Smooth muscle cell (in vitro differentiated cells): ENCODE results near the gene CDS1. TPM values are rescaled to one million over a fixed set of nuclear protein-coding genes. Genes with fewer than 3 reads are reported as not detected.
"Not testable (repeated sequence)": the region's sequence is repeated elsewhere in the genome, so short reads cannot be mapped to it uniquely, and the experiment has no call there.

ENCODE experiments used
- DNase-seq: peaks from one replicate; lab custom pipeline; 2025; ENCODE audit not compliant: unreplicated experiment; lab: John Stamatoyannopoulos, UW
- H2AFZ ChIP-seq: fragments of 200-600 bp; sonication (generic); 2 replicates; pipeline ENCODE4 v1.6.0; 2016; ENCODE audit warnings: antibody characterized with exemption, low read depth, mild to moderate bottlenecking
- H3F3A ChIP-seq: fragments of 200-600 bp; sonication (generic); 2 replicates; pipeline ENCODE4 v1.6.0; 2017; ENCODE audit warnings: antibody characterized with exemption, low read depth
- H3K27ac ChIP-seq: fragments of 200-600 bp; sonication (generic); 2 replicates; pipeline ENCODE4 v1.5.1; 2016; ENCODE audit warnings: low read depth, mild to moderate bottlenecking
- H3K27me3 ChIP-seq: fragments of 200-600 bp; sonication (generic); 2 replicates; pipeline ENCODE4 v1.6.1; 2016; ENCODE audit warnings: low read depth, mild to moderate bottlenecking
- H3K36me3 ChIP-seq: fragments of 200-600 bp; sonication (generic); 2 replicates; pipeline ENCODE4 v1.5.1; 2016; ENCODE audit warnings: low read depth
- H3K4me1 ChIP-seq: fragments of 200-600 bp; sonication (generic); 2 replicates; pipeline ENCODE4 v1.5.1; 2016; ENCODE audit warnings: low read depth
- H3K4me2 ChIP-seq: fragments of 200-600 bp; sonication (generic); 2 replicates; pipeline ENCODE4 v1.6.0; 2016; ENCODE audit warnings: mild to moderate bottlenecking
- H3K4me3 ChIP-seq: fragments of 200-600 bp; sonication (generic); 2 replicates; pipeline ENCODE4 v1.5.1; 2016; ENCODE audit warnings: mild to moderate bottlenecking
- H3K79me2 ChIP-seq: fragments of 200-600 bp; sonication (generic); 2 replicates; pipeline ENCODE4 v1.6.0; 2016; ENCODE audit warnings: low read depth, mild to moderate bottlenecking
- H3K9ac ChIP-seq: fragments of 200-600 bp; sonication (generic); 2 replicates; pipeline ENCODE4 v1.6.0; 2016; ENCODE audit warnings: low read depth
- H3K9me3 ChIP-seq: fragments of 200-600 bp; sonication (generic); replicated peaks from 2 replicates; pipeline ENCODE4 v1.5.1; 2016; ENCODE audit warnings: low read depth
- H4K20me1 ChIP-seq: fragments of 200-600 bp; sonication (generic); 2 replicates; pipeline ENCODE4 v1.6.0; 2016; ENCODE audit warnings: low read depth
- WGBS: methylation state at CpG from one replicate; pipeline ENCODE4 v1.1.7; 2016; ENCODE audit warnings: low lambda C conversion rate; 5-methylcytosine and 5-hydroxymethylcytosine counted together
- polyA plus RNA-seq: library from polyadenylated mRNA; unstranded; fragments of >200 nt; fragmentation: Nextera tagmentation; extraction: Ambion mirVana; gene quantifications from 2 replicates; pipeline ENCODE4 v1.2.1, GENCODE V29; 2016
- total RNA-seq: library from RNA; depleted of rRNA; stranded (reverse); fragments of >200 nt; gene quantifications from 2 replicates; pipeline ENCODE4 v1.2.3, GENCODE V29; 2014
- TF ChIP-seq, protein P1 (sequence below): fragments of 200-600 bp; sonication (generic); IDR thresholded peaks from 2 replicates; pipeline ENCODE4 v1.5.1; 2017; ENCODE audit warnings: borderline replicate concordance, mild to moderate bottlenecking, antibody characterized with exemption; ENCODE audit not compliant: insufficient read depth, poor library complexity, severe bottlenecking

Gene CDS1
- total and polyA plus RNA-seq, 2 experiments from 2014 or later: 2.1 to 15.2 TPM

DNA sequence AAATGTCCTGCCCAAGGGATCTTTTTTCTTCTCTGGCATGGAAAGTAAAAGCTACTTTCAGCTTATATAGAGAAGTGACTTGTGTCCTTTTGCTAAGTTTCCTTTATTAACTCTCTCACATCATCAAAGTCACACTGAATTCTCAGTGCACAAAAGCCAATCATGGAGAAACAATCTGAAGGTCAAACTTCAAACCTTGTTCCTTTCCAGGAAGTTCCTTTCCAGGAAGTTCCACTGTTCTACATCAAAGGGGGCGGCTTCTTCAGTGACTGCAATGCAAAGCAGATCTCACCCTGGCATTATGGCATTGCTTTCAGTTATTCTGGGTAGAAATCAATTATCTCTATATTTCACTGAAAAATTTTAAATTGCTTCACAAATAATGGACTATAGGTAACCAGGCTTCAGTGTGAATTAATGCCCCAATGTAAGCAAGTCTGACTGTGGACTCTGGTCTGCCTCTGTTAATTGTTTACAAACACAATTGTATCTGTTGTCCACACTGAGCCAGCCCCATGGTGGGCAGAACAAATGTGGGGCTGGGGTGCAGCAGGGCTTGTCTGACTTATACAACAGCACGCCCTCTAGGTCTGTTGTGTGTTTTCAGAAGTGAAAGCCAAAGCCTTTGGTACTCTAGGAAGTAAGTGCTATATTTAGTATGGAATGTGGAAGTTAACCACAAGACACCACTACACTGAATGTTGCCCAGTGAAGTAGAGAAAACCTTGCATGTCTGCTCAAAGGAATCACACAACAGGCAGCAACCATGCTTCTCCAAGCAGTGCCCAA is 98.8 kb downstream of the CDS1 start:
- H3K4me2 ChIP-seq: peak overlapping the region; percentile 45
- no peak for DNase-seq
- H3F3A ChIP-seq: peaks cover 9% of the 10 kb centered on the region
- no peaks in the 10 kb centered on the region for H3K79me2 ChIP-seq
- H3K4me3 ChIP-seq: no peak overlapping the region
- H3K9me3 ChIP-seq: no peaks in the 10 kb centered on the region
- no peak overlapping the region for H3K9ac ChIP-seq
- H3K27ac ChIP-seq: peak overlapping the region; percentile 31
- TF ChIP-seq, protein P1, sequence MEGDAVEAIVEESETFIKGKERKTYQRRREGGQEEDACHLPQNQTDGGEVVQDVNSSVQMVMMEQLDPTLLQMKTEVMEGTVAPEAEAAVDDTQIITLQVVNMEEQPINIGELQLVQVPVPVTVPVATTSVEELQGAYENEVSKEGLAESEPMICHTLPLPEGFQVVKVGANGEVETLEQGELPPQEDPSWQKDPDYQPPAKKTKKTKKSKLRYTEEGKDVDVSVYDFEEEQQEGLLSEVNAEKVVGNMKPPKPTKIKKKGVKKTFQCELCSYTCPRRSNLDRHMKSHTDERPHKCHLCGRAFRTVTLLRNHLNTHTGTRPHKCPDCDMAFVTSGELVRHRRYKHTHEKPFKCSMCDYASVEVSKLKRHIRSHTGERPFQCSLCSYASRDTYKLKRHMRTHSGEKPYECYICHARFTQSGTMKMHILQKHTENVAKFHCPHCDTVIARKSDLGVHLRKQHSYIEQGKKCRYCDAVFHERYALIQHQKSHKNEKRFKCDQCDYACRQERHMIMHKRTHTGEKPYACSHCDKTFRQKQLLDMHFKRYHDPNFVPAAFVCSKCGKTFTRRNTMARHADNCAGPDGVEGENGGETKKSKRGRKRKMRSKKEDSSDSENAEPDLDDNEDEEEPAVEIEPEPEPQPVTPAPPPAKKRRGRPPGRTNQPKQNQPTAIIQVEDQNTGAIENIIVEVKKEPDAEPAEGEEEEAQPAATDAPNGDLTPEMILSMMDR: no peak
- peaks cover 12% of the 10 kb centered on the region for H3K4me1 ChIP-seq
- no peaks in the 10 kb centered on the region for H3K27me3 ChIP-seq
- no peak overlapping the region for H2AFZ ChIP-seq
- peaks cover 12% of the 10 kb centered on the region for H3K36me3 ChIP-seq
- WGBS: 63% methylated on average over 2 of the region's 2 CpGs
- no peaks in the 10 kb centered on the region for H4K20me1 ChIP-seq

DNA sequence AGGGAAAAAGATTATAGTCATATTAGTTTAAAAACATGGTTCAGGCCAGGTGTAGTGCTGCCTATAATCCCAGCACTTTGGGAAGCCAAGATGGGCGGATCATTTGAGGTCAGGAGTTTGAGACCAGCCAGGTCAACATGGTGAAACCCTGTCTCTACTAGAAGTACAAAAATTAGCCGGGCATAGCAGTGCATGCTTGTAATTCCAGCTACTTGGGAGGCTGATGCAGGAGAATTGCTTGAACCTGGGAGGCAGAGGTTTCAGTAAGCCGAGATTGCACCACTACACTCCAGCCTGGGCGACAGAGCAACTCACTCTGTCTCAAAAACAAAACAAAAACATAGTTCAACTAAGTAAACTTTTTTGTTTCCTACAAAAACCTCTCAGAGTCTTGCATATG is 99.7 kb downstream of the CDS1 start:
- DNase-seq, H3K79me2 ChIP-seq, H3K36me3 ChIP-seq, H3K9me3 ChIP-seq, H3K4me3 ChIP-seq, H3F3A ChIP-seq, H2AFZ ChIP-seq, H4K20me1 ChIP-seq, H3K9ac ChIP-seq, H3K27me3 ChIP-seq: not testable (repeated sequence)
- peak overlapping the region; percentile 45 for H3K4me2 ChIP-seq
- 80% methylated on average over 4 of the region's 4 CpGs for WGBS
- peaks cover 12% of the 10 kb centered on the region for H3K4me1 ChIP-seq
- H3K27ac ChIP-seq: peak overlapping the region; percentile 31

DNA sequence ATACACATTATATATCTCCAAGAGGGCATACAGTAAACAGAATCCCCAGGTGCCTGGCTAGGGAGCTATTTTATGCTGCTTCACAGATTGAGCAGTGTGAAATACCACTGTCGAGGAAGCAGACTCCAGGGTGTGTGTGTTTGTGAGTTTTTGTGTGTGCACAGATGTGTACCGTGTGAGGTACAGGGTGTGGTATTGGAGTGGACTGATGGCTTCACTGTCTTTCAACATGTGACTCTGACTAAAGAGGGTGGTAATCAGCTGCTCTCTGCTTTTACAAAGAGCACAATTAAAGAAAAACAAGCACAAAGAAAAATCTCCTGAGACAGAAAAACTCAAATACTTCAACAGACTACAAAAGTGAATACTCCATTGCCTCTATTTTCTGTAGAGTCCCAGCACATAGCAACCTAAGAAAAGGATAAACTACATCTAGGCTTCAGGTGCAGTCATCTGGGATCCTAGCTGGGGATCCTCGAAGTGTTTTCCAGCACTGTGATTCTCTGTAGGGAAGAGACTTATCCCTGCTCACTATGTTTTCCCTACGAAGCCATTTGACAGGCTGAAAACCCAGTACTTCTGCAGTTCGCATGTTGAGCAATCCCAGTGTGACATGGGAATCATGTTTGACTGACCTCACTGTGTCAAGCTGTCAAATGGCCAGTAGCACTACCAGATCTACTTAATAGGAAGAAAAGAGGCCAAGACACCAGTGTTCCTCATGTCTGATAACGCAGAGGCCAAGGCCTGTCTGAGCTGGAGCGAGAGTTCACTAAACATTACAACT is 100.3 kb downstream of the CDS1 start:
- no peaks in the 10 kb centered on the region for H3K79me2 ChIP-seq
- TF ChIP-seq, protein P1: no peak
- no peak overlapping the region for H3K4me2 ChIP-seq
- no peaks in the 10 kb centered on the region for H3K27me3 ChIP-seq
- H3K4me3 ChIP-seq: no peak overlapping the region
- no peak overlapping the region for H3K9ac ChIP-seq
- no peaks in the 10 kb centered on the region for H3K9me3 ChIP-seq
- H3K27ac ChIP-seq: peak overlapping the region; percentile 31
- H4K20me1 ChIP-seq: no peaks in the 10 kb centered on the region
- H3K36me3 ChIP-seq: peaks cover 4% of the 10 kb centered on the region
- H3K4me1 ChIP-seq: peaks cover 12% of the 10 kb centered on the region
- 82% methylated on average over 7 of the region's 7 CpGs for WGBS
- DNase-seq: no peak
- H3F3A ChIP-seq: peaks cover 9% of the 10 kb centered on the region
- H2AFZ ChIP-seq: no peak overlapping the region

DNA sequence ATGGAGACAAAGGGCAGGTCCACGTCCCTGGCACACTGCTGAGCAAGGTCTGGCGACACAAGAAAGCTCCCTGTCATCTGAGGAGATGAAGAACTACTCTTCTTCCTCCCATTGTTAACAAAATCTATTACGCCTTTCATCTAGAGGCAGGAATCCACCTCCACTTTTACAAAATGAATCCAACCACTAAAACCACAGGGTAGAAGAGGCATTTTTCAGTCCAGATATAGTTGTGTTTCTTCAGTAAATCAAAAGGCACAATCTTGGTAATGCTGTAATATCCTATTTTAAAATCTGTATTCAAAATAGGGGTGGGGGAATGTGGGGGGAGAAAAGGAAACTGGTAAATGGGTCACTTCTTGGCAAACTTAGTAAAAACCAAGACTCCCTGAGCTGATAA is 101.4 kb downstream of the CDS1 start:
- H3K9me3 ChIP-seq: no peaks in the 10 kb centered on the region
- H3K79me2 ChIP-seq: no peaks in the 10 kb centered on the region
- H3K9ac ChIP-seq: no peak overlapping the region
- peaks cover 9% of the 10 kb centered on the region for H3F3A ChIP-seq
- H2AFZ ChIP-seq: no peak overlapping the region
- TF ChIP-seq, protein P1: no peak
- H3K4me3 ChIP-seq: no peak overlapping the region
- H3K27ac ChIP-seq: peak overlapping the region; percentile 31
- H3K4me1 ChIP-seq: peaks cover 12% of the 10 kb centered on the region
- no peaks in the 10 kb centered on the region for H4K20me1 ChIP-seq
- no peak for DNase-seq
- no peaks in the 10 kb centered on the region for H3K27me3 ChIP-seq
- WGBS: 88% methylated on average over 3 of the region's 3 CpGs
- H3K36me3 ChIP-seq: no peaks in the 10 kb centered on the region
- H3K4me2 ChIP-seq: no peak overlapping the region
